Measurements from ENCODE around the gene GRK4. TPM values are rescaled to one million over a fixed set of nuclear protein-coding genes. Genes with fewer than 3 reads are reported as not detected.
A peak's percentile ranks its signal among the peaks of the same experiment; 100 is the strongest.

The GRK4 gene
- polyA plus RNA-seq, 1 of the 3 experiments (the other 2 are of a cell fraction) = 2.7 TPM

DNA sequence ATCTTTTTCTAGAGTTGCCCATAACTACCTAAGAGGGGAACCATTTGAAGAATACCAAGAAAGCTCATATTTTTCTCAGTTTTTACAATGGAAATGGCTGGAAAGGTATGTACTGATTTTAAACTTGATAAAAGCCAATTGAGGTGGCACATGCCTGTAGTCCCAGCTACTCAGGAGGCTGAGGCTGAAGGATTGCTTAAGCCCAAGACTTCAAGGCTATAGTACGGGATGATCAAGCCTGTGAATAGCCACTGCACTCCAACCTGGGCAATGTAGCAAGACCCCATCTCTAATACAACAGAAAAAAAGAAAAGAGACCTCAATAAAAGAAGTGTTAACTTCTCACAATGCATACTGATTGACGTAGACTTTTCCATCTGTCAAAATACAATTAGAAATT, 44.4 kb downstream of the GRK4 start:
- Histone ChIP-seq H3K4me2 (no peak overlapping the region), H4K20me1 (ENCODE audit: insufficient read depth) (no peaks in the 10 kb centered on the region), H3K36me3 (replicated peaks in 1 of 2; ENCODE audit: control insufficient read depth in 1 of 2, insufficient read depth in 2 of 2, low read length in 1 of 2) (no peaks in the 10 kb centered on the region), H2AFZ (ENCODE audit: low read depth) (no peak overlapping the region), H3K4me1 (ENCODE audit: control insufficient read depth in 1 of 2, insufficient read depth in 2 of 2, low read depth in 1 of 2, low read length in 1 of 2) (peaks cover 0 to 5% of the 10 kb centered on the region in 2 experiments; a peak in 3 of 4 replicates), H3K27ac (ENCODE audit: low read depth in 2 of 2, low read length in 1 of 2) (no peak overlapping the region), H3K79me2 (ENCODE audit: insufficient read depth) (no peaks in the 10 kb centered on the region), H3K9me2 (no peaks in the 10 kb centered on the region), H3K9me3 (no peaks in the 10 kb centered on the region), H3F3A (replicated peaks; ENCODE audit: insufficient read depth) (peaks cover 7% of the 10 kb centered on the region), H3K9ac (no peak overlapping the region), H3K27me3 (ENCODE audit: insufficient read depth) (no peaks in the 10 kb centered on the region), H3K4me3 (ENCODE audit: low read depth in 2 of 2, low read length in 1 of 2) (no peak overlapping the region)
- 80% methylated on average over 2 of the region's 2 CpGs for WGBS (ENCODE audit: low lambda C conversion rate)
- CTCF ChIA-PET = interaction anchor here (1.0 kb wide), 1 partner anchor 29 kb away, joined by 3 read pairs; no protein-coding TSS in a partner anchor
- no peak for TF ChIP-seq MEF2A (IDR thresholded peaks at IDR 0.05; ENCODE audit: borderline replicate concordance, low read depth)
- TF ChIP-seq TCF12 (IDR thresholded peaks at IDR 0.05) = no peak
- no peak for TF ChIP-seq RXRA (IDR thresholded peaks at IDR 0.05; ENCODE audit: borderline replicate concordance, low read depth)
- no peak for TF ChIP-seq NRF1 (IDR thresholded peaks at IDR 0.05; ENCODE audit: low read depth, low read length)
- TF ChIP-seq, protein P1, sequence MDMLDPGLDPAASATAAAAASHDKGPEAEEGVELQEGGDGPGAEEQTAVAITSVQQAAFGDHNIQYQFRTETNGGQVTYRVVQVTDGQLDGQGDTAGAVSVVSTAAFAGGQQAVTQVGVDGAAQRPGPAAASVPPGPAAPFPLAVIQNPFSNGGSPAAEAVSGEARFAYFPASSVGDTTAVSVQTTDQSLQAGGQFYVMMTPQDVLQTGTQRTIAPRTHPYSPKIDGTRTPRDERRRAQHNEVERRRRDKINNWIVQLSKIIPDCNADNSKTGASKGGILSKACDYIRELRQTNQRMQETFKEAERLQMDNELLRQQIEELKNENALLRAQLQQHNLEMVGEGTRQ (IDR thresholded peaks at IDR 0.05; ENCODE audit: borderline replicate concordance, low read depth, low read length) = no peak
- TF ChIP-seq RCOR1 (IDR thresholded peaks at IDR 0.05; ENCODE audit: low read length) = no peak
- POLR2A ChIA-PET = interaction anchor here (1.0 kb wide), 1 partner anchor 10 kb away, joined by 3 read pairs; no protein-coding TSS in a partner anchor
- DNase-seq = no peak

GRCh38 chr4:3009422-3009821, 46.1 kb downstream of the GRK4 start:
- CTCF ChIA-PET = interaction anchor here (0.7 to 1.0 kb wide), 4 partner anchors 11 to 30 kb away, joined by 3 read pairs; no protein-coding TSS in a partner anchor
- H3K9ac ChIP-seq = no peak overlapping the region

More at GRCh38 chr4:3009422-3009821, 46.1 kb downstream of the GRK4 start:
- Histone ChIP-seq H3K36me3 (replicated peaks in 1 of 2; ENCODE audit: control insufficient read depth in 1 of 2, insufficient read depth in 2 of 2, low read length in 1 of 2) (no peaks in the 10 kb centered on the region), H3K27ac (ENCODE audit: low read depth in 2 of 2, low read length in 1 of 2) (no peak overlapping the region), H2AFZ (ENCODE audit: low read depth) (no peak overlapping the region), H3K4me3 (ENCODE audit: low read depth in 2 of 2, low read length in 1 of 2) (no peak overlapping the region), H3K9me3 (no peaks in the 10 kb centered on the region), H3K4me2 (no peak overlapping the region), H3K27me3 (ENCODE audit: insufficient read depth) (no peaks in the 10 kb centered on the region), H3K79me2 (ENCODE audit: insufficient read depth) (no peaks in the 10 kb centered on the region), H3K4me1 (ENCODE audit: control insufficient read depth in 1 of 2, insufficient read depth in 2 of 2, low read depth in 1 of 2, low read length in 1 of 2) (peaks cover 2 to 5% of the 10 kb centered on the region in 2 experiments; a peak in 3 of 4 replicates), H4K20me1 (ENCODE audit: insufficient read depth) (no peaks in the 10 kb centered on the region), H3K9me2 (no peaks in the 10 kb centered on the region), H3F3A (replicated peaks; ENCODE audit: insufficient read depth) (peaks cover 7% of the 10 kb centered on the region)
- TF ChIP-seq FOXM1 (IDR thresholded peaks at IDR 0.05; ENCODE audit: low read depth) (no peak), RAD21 (IDR thresholded peaks at IDR 0.05; ENCODE audit: low read length) (peak; percentile 36), RCOR1 (IDR thresholded peaks at IDR 0.05; ENCODE audit: low read length) (no peak), REST (IDR thresholded peaks at IDR 0.05; ENCODE audit: low read depth, low read length) (no peak)
- TF ChIP-seq, protein P2, sequence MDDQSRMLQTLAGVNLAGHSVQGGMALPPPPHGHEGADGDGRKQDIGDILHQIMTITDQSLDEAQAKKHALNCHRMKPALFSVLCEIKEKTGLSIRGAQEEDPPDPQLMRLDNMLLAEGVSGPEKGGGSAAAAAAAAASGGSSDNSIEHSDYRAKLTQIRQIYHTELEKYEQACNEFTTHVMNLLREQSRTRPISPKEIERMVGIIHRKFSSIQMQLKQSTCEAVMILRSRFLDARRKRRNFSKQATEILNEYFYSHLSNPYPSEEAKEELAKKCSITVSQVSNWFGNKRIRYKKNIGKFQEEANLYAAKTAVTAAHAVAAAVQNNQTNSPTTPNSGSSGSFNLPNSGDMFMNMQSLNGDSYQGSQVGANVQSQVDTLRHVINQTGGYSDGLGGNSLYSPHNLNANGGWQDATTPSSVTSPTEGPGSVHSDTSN (IDR thresholded peaks at IDR 0.05) = no peak
- TF ChIP-seq, protein P3, sequence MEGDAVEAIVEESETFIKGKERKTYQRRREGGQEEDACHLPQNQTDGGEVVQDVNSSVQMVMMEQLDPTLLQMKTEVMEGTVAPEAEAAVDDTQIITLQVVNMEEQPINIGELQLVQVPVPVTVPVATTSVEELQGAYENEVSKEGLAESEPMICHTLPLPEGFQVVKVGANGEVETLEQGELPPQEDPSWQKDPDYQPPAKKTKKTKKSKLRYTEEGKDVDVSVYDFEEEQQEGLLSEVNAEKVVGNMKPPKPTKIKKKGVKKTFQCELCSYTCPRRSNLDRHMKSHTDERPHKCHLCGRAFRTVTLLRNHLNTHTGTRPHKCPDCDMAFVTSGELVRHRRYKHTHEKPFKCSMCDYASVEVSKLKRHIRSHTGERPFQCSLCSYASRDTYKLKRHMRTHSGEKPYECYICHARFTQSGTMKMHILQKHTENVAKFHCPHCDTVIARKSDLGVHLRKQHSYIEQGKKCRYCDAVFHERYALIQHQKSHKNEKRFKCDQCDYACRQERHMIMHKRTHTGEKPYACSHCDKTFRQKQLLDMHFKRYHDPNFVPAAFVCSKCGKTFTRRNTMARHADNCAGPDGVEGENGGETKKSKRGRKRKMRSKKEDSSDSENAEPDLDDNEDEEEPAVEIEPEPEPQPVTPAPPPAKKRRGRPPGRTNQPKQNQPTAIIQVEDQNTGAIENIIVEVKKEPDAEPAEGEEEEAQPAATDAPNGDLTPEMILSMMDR (IDR thresholded peaks at IDR 0.05) = peak; percentile 21; the same call in 1 of the 2 replicates
- POLR2A ChIA-PET = no interaction called here
- DNase-seq = no peak
- WGBS (ENCODE audit: low lambda C conversion rate) = 87% methylated on average over 7 of the region's 7 CpGs
